Lower lobe of right lung (tissue), 2 donors: ENCODE results near the gene TRPV2. TPM values are rescaled to one million over a fixed set of nuclear protein-coding genes. Genes with fewer than 3 reads are reported as not detected.

Source experiments
- ATAC-seq, 2 donors: fragments of 200-7000 bp; cut with Tn5 transposase; one replicate each; pipeline ENCODE4 v1.9.1; 2020 to 2022; ENCODE audit warnings: mild to moderate bottlenecking in 2 of 2, moderate library complexity in 2 of 2
- DNase-seq: peaks from one replicate; pipeline ENCODE4 v3.0.0-alpha.2; 2020
- H3K27ac ChIP-seq: fragments of 200-600 bp; one replicate; pipeline ENCODE4 v1.8.0; 2022
- H3K27me3 ChIP-seq: fragments of 200-600 bp; one replicate; pipeline ENCODE4 v1.8.0; 2022; ENCODE audit warnings: low read depth
- H3K36me3 ChIP-seq: fragments of 200-600 bp; one replicate; pipeline ENCODE4 v1.8.0; 2022; ENCODE audit warnings: mild to moderate bottlenecking
- H3K4me1 ChIP-seq: fragments of 200-600 bp; one replicate; pipeline ENCODE4 v1.8.0; 2022
- H3K4me3 ChIP-seq: fragments of 200-600 bp; one replicate; pipeline ENCODE4 v1.8.0; 2022; ENCODE audit warnings: mild to moderate bottlenecking
- H3K9me3 ChIP-seq: fragments of 200-600 bp; one replicate; pipeline ENCODE4 v1.8.0; 2022
- intact Hi-C: fragments of 100-400 bp; cut with DNase I; formaldehyde crosslinking; loops from one replicate; pipeline ENCODE4 v1.11.0; 2022
- total RNA-seq: library from RNA; stranded (reverse); fragmentation: NEBNext Ultra II Directional; extraction: Animal tissue kit (Norgen Biotek cat#: 25700); gene quantifications from one replicate; pipeline ENCODE4 v1.2.1, GENCODE V29; 2021
- TF ChIP-seq, protein P1 (sequence below): fragments of 200-600 bp; IDR thresholded peaks from one replicate; pipeline ENCODE4 v1.8.0; 2022; ENCODE audit warnings: antibody characterized with exemption, mild to moderate bottlenecking
- donor health status: DM: no; HTN: yes; CAD: no; lungs with severe emphysema.

TRPV2 gene
- total RNA-seq, 1 donor from 2014 or later: 120 TPM

DNA sequence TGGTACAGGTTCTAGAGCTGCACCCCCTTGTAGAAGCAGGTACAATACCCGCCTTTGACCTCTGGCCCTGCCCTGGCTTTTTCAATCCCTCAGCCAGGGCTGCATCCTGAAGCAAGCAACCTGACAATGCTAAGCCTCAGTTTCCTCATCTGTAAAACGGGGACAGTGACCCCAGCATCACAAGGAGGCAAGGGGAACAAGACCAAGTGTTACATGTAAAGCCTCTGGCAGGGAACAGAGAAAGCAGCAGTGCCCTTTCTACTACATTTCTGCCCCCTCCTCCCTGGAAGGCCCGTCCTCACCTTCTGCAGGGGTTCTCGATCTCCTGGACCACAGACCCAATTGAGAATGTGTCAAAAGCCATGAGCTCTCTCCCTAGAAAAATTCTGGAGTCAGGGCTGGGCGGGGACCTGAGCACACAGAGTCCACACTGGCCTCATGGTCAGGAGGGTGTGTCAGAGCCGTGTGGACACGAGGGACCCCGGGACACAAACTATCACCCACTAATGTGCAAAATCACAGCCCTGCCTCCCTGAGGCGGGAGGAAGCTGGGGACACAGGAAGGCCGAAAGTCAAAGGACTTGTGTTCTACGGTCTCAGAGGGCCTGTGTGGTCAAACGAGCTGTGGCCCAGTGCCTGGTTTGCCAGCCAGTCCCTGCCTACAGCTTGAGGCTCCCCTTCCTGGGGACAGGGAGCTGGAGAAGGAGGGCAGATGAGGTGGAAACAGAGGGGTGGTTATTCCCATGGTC lies 49.1 kb downstream of the TRPV2 start:
- H3K27me3 ChIP-seq: no peaks in the 10 kb centered on the region
- DNase-seq: no peak
- intact Hi-C loops: no loop called here
- TF ChIP-seq, protein P1, sequence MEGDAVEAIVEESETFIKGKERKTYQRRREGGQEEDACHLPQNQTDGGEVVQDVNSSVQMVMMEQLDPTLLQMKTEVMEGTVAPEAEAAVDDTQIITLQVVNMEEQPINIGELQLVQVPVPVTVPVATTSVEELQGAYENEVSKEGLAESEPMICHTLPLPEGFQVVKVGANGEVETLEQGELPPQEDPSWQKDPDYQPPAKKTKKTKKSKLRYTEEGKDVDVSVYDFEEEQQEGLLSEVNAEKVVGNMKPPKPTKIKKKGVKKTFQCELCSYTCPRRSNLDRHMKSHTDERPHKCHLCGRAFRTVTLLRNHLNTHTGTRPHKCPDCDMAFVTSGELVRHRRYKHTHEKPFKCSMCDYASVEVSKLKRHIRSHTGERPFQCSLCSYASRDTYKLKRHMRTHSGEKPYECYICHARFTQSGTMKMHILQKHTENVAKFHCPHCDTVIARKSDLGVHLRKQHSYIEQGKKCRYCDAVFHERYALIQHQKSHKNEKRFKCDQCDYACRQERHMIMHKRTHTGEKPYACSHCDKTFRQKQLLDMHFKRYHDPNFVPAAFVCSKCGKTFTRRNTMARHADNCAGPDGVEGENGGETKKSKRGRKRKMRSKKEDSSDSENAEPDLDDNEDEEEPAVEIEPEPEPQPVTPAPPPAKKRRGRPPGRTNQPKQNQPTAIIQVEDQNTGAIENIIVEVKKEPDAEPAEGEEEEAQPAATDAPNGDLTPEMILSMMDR: no peak
- H3K4me1 ChIP-seq: peaks cover 4% of the 10 kb centered on the region
- H3K4me3 ChIP-seq: no peak overlapping the region
- H3K9me3 ChIP-seq: no peaks in the 10 kb centered on the region
- H3K36me3 ChIP-seq: no peaks in the 10 kb centered on the region
- no peak for ATAC-seq
- no peak overlapping the region for H3K27ac ChIP-seq

DNA sequence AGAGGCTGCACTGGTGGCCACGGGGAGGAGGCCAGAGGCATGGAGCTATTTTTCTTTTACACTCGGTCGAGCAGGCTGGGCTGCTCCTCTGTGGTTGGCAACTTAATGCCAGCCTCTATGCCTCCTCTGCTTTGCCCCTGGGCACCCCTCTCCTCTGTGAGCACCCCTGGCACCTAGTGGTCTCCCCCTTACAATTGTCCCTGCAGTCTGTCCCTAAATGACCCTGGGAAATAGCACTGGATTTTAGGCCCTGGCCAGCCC lies 49.6 kb downstream of the TRPV2 start:
- no peaks in the 10 kb centered on the region for H3K27me3 ChIP-seq
- no peaks in the 10 kb centered on the region for H3K36me3 ChIP-seq
- H3K4me3 ChIP-seq: no peak overlapping the region
- no peaks in the 10 kb centered on the region for H3K9me3 ChIP-seq
- H3K27ac ChIP-seq: no peak overlapping the region
- TF ChIP-seq, protein P1: no peak
- H3K4me1 ChIP-seq: peaks cover under 1% of the 10 kb centered on the region
- DNase-seq (no peak), ATAC-seq (no peak)
- intact Hi-C loops: no loop called here

DNA sequence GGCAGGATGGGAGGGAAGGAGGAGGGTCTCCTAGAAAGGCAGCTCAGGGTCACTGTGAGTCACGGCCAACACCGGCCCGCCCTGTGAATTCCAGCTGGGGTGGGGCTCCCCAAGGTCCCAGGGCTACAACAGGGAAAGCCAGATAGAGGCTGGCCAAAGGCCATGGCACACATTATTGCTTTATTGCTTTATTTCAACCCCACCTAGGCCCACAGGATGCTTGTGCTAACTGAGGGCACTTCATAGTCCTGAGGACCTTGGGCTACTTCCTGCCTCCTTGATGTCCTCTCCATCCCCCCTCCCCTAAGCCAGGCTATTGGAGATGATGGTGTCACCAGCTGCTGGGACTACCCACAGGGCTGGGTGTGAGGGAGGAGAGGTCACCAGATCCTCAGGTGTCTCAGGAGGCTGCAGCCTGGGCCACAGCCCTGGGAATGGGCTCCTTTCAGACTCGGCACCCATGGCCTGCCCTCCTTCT lies 50.5 kb downstream of the TRPV2 start:
- no peaks in the 10 kb centered on the region for H3K4me1 ChIP-seq
- DNase-seq (no peak), ATAC-seq (peak; percentile 21 to 64)
- H3K27ac ChIP-seq: no peak overlapping the region
- no peaks in the 10 kb centered on the region for H3K27me3 ChIP-seq
- H3K9me3 ChIP-seq: no peaks in the 10 kb centered on the region
- H3K36me3 ChIP-seq: no peaks in the 10 kb centered on the region
- TF ChIP-seq, protein P1: no peak
- intact Hi-C loops: no loop called here
- no peak overlapping the region for H3K4me3 ChIP-seq

DNA sequence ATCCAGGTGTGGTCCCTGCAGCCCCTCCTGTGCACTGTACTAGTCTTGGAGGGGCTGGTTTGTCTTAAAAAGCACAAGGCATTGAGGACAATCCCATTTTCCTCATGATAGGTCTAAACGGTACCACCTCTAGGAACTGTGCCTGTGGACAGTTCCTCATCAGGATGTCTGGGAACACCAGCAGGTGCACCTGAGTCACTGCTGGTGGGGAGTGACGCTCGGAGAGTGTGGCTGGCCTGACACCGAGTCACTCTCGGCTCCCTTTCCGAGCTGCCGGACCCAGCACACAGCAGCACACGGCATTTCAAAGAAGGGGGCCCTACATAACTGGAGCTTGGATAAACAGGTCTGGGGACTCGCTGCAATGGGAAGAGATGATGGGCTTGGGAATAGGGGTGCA lies 51.0 kb downstream of the TRPV2 start:
- ATAC-seq: no peak

DNA sequence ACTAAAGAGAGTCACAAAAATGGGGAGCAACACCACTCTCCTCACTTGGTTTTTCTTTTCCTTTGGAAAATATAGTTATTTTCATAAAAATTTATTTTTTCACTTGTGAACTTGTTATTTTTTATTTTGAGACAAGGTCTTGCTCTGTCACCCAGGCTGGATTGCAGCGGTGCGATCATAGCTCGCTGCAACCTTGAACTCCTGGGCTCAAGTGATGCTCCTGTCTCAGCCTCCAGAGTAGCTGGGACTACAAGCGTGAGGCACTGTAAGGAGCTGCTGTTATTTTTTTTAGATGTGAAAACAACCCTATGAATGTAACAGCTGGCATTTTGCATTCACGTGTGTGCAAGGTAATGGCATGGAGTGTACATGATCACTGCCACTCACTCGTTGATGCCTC lies 51.7 kb downstream of the TRPV2 start:
- Histone ChIP-seq H3K27ac (no peak overlapping the region), H3K4me1 (no peaks in the 10 kb centered on the region), H3K9me3 (no peaks in the 10 kb centered on the region), H3K4me3 (no peak overlapping the region), H3K27me3 (no peaks in the 10 kb centered on the region), H3K36me3 (no peaks in the 10 kb centered on the region)
- TF ChIP-seq, protein P1: no peak
- intact Hi-C loops: no loop called here
- DNase-seq (no peak), ATAC-seq (no peak)

More for the DNA sequence above, 51.0 kb downstream of the TRPV2 start:
- H3K4me1 ChIP-seq: no peaks in the 10 kb centered on the region
- no peaks in the 10 kb centered on the region for H3K9me3 ChIP-seq
- H3K27ac ChIP-seq: no peak overlapping the region
- TF ChIP-seq, protein P1: no peak
- intact Hi-C loops: no loop called here
- no peak for DNase-seq
- no peaks in the 10 kb centered on the region for H3K27me3 ChIP-seq
- no peaks in the 10 kb centered on the region for H3K36me3 ChIP-seq
- H3K4me3 ChIP-seq: no peak overlapping the region
